GM12878 (cell line): ENCODE measurements around the gene KLRF1. TPM values are rescaled to one million over a fixed set of nuclear protein-coding genes. Genes with fewer than 3 reads are reported as not detected.

ENCODE experiments used
- ATAC-seq: fragments of 200-7000 bp; cut with Tn5 transposase; 3 replicates; pipeline ENCODE4 v1.9.1; 2020; ENCODE audit warnings: mild to moderate bottlenecking, moderate library complexity
- BruUV-seq: library from RNA; stranded (reverse); fragments of 400-500 nt; replicated peaks from 2 replicates; lab custom pipeline; 2021; lab: Mats Ljungman, UMichigan
- CTCF ChIA-PET: fragments of 300-600 bp; sonication (Branson Sonifier 250); formaldehyde crosslinking; extraction: SDS; loops from one replicate; lab custom pipeline; 2021; ENCODE audit warnings: inconsistent platforms; lab: Yijun Ruan, JAX
- POLR2A ChIA-PET: fragments of 350-600 bp; formaldehyde crosslinking; extraction: SDS; loops from one replicate; lab custom pipeline; 2021; ENCODE audit warnings: inconsistent platforms; lab: Charles Lee
- RAD21 ChIA-PET: fragments of 300-600 bp; sonication (Branson Sonifier 250); formaldehyde crosslinking; loops from one replicate; lab custom pipeline; 2023; ENCODE audit warnings: antibody characterized with exemption; ENCODE audit not compliant: unreplicated experiment; lab: Charles Lee
- SMC1A ChIA-PET: fragments of 300-600 bp; sonication (Branson Sonifier 250); formaldehyde crosslinking; loops from one replicate; lab custom pipeline; 2023; ENCODE audit not compliant: unreplicated experiment, uncharacterized antibody; lab: Charles Lee
- DNase-seq: peaks from one replicate; pipeline ENCODE4 v3.0.0-alpha.2; 2011; ENCODE audit warnings: low read depth, low spot score
- FAIRE-seq: peaks from 3 replicates; lab custom pipeline; 2011; peaks lifted over from hg19 to GRCh38; lab: Jason Lieb, UNC
- H2AFZ ChIP-seq: 2 replicates; pipeline ENCODE4 v1.6.0; 2011; ENCODE audit warnings: low read depth, low read length, control low read depth; ENCODE audit not compliant: control insufficient read depth
- H3K27ac ChIP-seq: 2 replicates; pipeline ENCODE4 v1.5.1; 2011; ENCODE audit warnings: control low read depth; ENCODE audit not compliant: control insufficient read depth, insufficient read depth
- H3K27me3 ChIP-seq, 2 experiments: replicated peaks in 1 of 2; 2 replicates each; pipeline versions ENCODE4 v1.6.0 to v1.6.1; 2011; ENCODE audit warnings: low read length in 1 of 2; ENCODE audit not compliant: control insufficient read depth in 2 of 2, insufficient read depth in 2 of 2
- H3K36me3 ChIP-seq, 2 experiments: 2 replicates each; pipeline ENCODE4 v1.5.1; 2011; ENCODE audit warnings: low read length in 1 of 2; ENCODE audit not compliant: control insufficient read depth in 2 of 2, insufficient read depth in 2 of 2
- H3K4me1 ChIP-seq: 2 replicates; pipeline ENCODE4 v1.6.1; 2011; ENCODE audit warnings: mild to moderate bottlenecking, low read length, moderate library complexity, mixed read lengths; ENCODE audit not compliant: control insufficient read depth, insufficient read depth
- H3K4me2 ChIP-seq: 2 replicates; pipeline ENCODE4 v1.6.0; 2011; ENCODE audit warnings: control low read depth; ENCODE audit not compliant: control insufficient read depth, insufficient read depth
- H3K4me3 ChIP-seq: fragments of 200-600 bp; sonication (generic); 2 replicates; pipeline ENCODE4 v1.5.1; 2016
- H3K79me2 ChIP-seq: 2 replicates; pipeline ENCODE4 v1.6.0; 2011; ENCODE audit warnings: low read length; ENCODE audit not compliant: control insufficient read depth, insufficient read depth
- H3K9ac ChIP-seq: 2 replicates; pipeline ENCODE4 v1.8.0; 2011; ENCODE audit warnings: low read length, control low read depth, mixed read lengths; ENCODE audit not compliant: control insufficient read depth, insufficient read depth
- H3K9me3 ChIP-seq: replicated peaks from 3 replicates; pipeline ENCODE4 v1.5.1; 2011; ENCODE audit warnings: mild to moderate bottlenecking, low read length; ENCODE audit not compliant: control insufficient read depth, insufficient read depth
- H4K20me1 ChIP-seq: 2 replicates; pipeline ENCODE4 v1.6.0; 2011; ENCODE audit not compliant: control insufficient read depth, insufficient read depth
- CEBPZ ChIP-seq: fragments of 150-350 bp; IDR thresholded peaks from 2 replicates; pipeline ENCODE4 v1.6.1; 2016; ENCODE audit warnings: low read depth, low read length
- CHD4 ChIP-seq: fragments of 200-600 bp; sonication (generic); IDR thresholded peaks from 2 replicates; pipeline ENCODE4 v1.6.1; 2016; ENCODE audit warnings: mild to moderate bottlenecking
- E2F4 ChIP-seq: IDR thresholded peaks from 2 replicates; pipeline ENCODE4 v1.6.1; 2012; ENCODE audit warnings: low read depth, low read length, improper control_type of control experiment
- EED ChIP-seq: sonication (generic); IDR thresholded peaks from 2 replicates; pipeline ENCODE4 v1.6.1; 2016; ENCODE audit warnings: antibody characterized with exemption, low read depth
- EGR1 ChIP-seq, 2 experiments: IDR thresholded peaks; 1 replicate in 1 of 2; 2 replicates in 1 of 2; pipeline ENCODE4 v1.6.1; 2011 to 2012; ENCODE audit warnings: low read depth in 2 of 2, low read length in 2 of 2, borderline replicate concordance in 1 of 2, mild to moderate bottlenecking in 1 of 2, moderate library complexity in 1 of 2
- ETV6 ChIP-seq, 2 experiments: fragments of 450-650 bp in 1 of 2; IDR thresholded peaks in 1 of 2; conservative IDR thresholded peaks in 1 of 2; 2 replicates each; pipeline ENCODE4 v1.6.1; 2014; ENCODE audit warnings: antibody characterized with exemption in 1 of 2, borderline replicate concordance in 1 of 2, low read depth in 1 of 2, mild to moderate bottlenecking in 1 of 2, moderate library complexity in 1 of 2
- IKZF2 ChIP-seq, 2 experiments: fragments of 450-650 bp; IDR thresholded peaks; 2 replicates each; pipeline ENCODE4 v1.6.1; 2017; ENCODE audit warnings: mild to moderate bottlenecking in 2 of 2, moderate library complexity in 2 of 2
- MEF2A ChIP-seq: IDR thresholded peaks from 2 replicates; pipeline ENCODE4 v1.6.1; 2011; ENCODE audit warnings: low read depth, mild to moderate bottlenecking, low read length, moderate library complexity; ENCODE audit not compliant: insufficient read depth
- MEF2B ChIP-seq: fragments of 450-650 bp; IDR thresholded peaks from 2 replicates; pipeline ENCODE4 v1.6.1; 2018; ENCODE audit warnings: mild to moderate bottlenecking, moderate library complexity; ENCODE audit not compliant: partially characterized antibody, poor library complexity, severe bottlenecking
- MYB ChIP-seq: fragments of 150-350 bp; IDR thresholded peaks from 2 replicates; pipeline ENCODE4 v1.6.1; 2014; ENCODE audit warnings: mild to moderate bottlenecking, low read depth, low read length, borderline replicate concordance
- NFYB ChIP-seq: IDR thresholded peaks from 2 replicates; pipeline ENCODE4 v1.6.1; 2011; ENCODE audit warnings: low read depth, mild to moderate bottlenecking, low read length, improper control_type of control experiment, moderate library complexity; ENCODE audit not compliant: insufficient read depth
- SUZ12 ChIP-seq: fragments of 200-600 bp; sonication (generic); IDR thresholded peaks from one replicate; pipeline ENCODE4 v1.6.1; 2018; ENCODE audit warnings: antibody characterized with exemption, mild to moderate bottlenecking; ENCODE audit not compliant: unreplicated experiment
- TARDBP ChIP-seq: IDR thresholded peaks from 2 replicates; pipeline ENCODE4 v1.6.1; 2016; ENCODE audit warnings: borderline replicate concordance
- YBX1 ChIP-seq: fragments of 450-650 bp; IDR thresholded peaks from 2 replicates; pipeline ENCODE4 v1.6.1; 2016; ENCODE audit warnings: antibody characterized with exemption
- WGBS: methylation state at CpG from one replicate; pipeline ENCODE4 v1.1.6; 2016; ENCODE audit warnings: low lambda C conversion rate; ENCODE audit not compliant: insufficient replicate concordance, insufficient coverage; ENCODE audit errors: missing lambda C conversion rate; 5-methylcytosine and 5-hydroxymethylcytosine counted together
- in situ Hi-C: fragments of 300-500 bp; cut with MboI; formaldehyde crosslinking; loops from 9 replicates; pipeline ENCODE4 v1.14.3; 2018; ENCODE audit warnings: mixed read lengths
- intact Hi-C: fragments of 100-400 bp; cut with micrococcal nuclease; formaldehyde crosslinking; loops from one replicate; pipeline ENCODE4 v1.14.2; 2022; ENCODE audit not compliant: unreplicated experiment
- polyA plus RNA-seq, 11 experiments: library from polyadenylated mRNA; depleted of rRNA in 4 of 11; unstranded in 6 of 11; stranded (reverse) in 5 of 11; fragments of >200 nt; fragmentation: Nextera tagmentation in 4 of 11; fragmentation: Illumina TruSeq in 1 of 11; extraction: Ambion mirVana in 4 of 11; extraction: Trizol in 1 of 11; gene quantifications; 1 replicate in 1 of 11; 2 replicates in 10 of 11; pipeline versions ENCODE4 v1.2.1 to v1.2.3, GENCODE V29; 2011 to 2016; ENCODE audit warnings: inconsistent platforms in 2 of 11, missing spikeins in 2 of 11, low read depth in 1 of 11
- total RNA-seq, 4 experiments: library from RNA; depleted of rRNA in 3 of 4; stranded (reverse); fragments of >200 nt in 3 of 4; fragmentation: Illumina TruSeq in 1 of 4; extraction: Trizol in 1 of 4; gene quantifications; 2 replicates each; pipeline versions ENCODE4 v1.2.1 to v1.2.3, GENCODE V29; 2013 to 2021

The KLRF1 gene
- total and polyA plus RNA-seq, 10 of the 15 experiments (the other 5 are each of a cell fraction or from before 2014, with no cell fraction given), result 0.13 to 2.0 (median 0.18) TPM; not detected in 6

- Histone ChIP-seq H3K4me1 (no peaks in the 10 kb centered on the region), H3K9me3 (no peaks in the 10 kb centered on the region), H3K4me3 (no peak overlapping the region), H3K79me2 (no peaks in the 10 kb centered on the region), H3K27ac (no peak overlapping the region), H4K20me1 (no peaks in the 10 kb centered on the region), H3K9ac (no peak overlapping the region), H3K27me3 (no peaks in the 10 kb centered on the region), H2AFZ (no peak overlapping the region), H3K36me3 (no peaks in the 10 kb centered on the region), H3K4me2 (no peak overlapping the region)
- POLR2A ChIA-PET, result no interaction called here
- intact Hi-C loops (no loop called here), in situ Hi-C loops (no loop called here)
- CTCF ChIA-PET, result interaction anchor here (0.7 to 1.5 kb wide), 9 partner anchors 9 to 110 kb away, joined by 3 to 5 read pairs (median 4); no protein-coding TSS in a partner anchor
- FAIRE-seq (no peak), DNase-seq (no peak), ATAC-seq (no peak)
- BruUV-seq, result no TSS peak
- RAD21 ChIA-PET, result no interaction called here
- 59% methylated on average over 5 of the region's 5 CpGs for WGBS
- TF ChIP-seq NFYB, result no peak
- TF ChIP-seq EGR1 (IDR thresholded peaks at IDR 0.05; ENCODE audit: borderline replicate concordance in 1 of 2, low read depth in 2 of 2, low read length in 2 of 2), result no peak
- TF ChIP-seq MEF2A, result no peak
- SMC1A ChIA-PET, result interaction anchor here (1.1 to 1.5 kb wide), 3 partner anchors 15 to 97 kb away, joined by 3 to 4 read pairs (median 3); no protein-coding TSS in a partner anchor
Observed at GRCh38 chr12:9829982-9830381, 2.7 kb downstream of the KLRF1 start.

DNA sequence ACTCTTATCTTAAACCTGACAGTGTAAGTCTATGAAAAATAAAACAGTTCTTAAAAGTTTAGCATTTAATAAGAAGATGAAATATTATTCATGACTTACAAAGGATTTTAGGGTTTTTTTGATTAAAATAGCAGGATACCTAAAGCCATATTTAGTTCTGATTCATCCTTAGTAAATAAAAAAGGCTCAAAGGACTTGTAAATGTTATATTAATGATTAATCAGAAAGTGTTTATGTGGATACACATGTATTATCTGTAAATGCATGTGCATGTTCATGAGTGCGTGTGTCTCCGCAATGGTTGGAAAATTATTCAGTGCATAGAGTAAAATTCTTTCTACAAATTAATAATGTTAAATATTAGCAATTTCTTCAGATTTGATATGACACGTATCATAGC, 4.4 kb downstream of the KLRF1 start:
- H3K9me3 ChIP-seq, result no peaks in the 10 kb centered on the region
- DNase-seq, result no peak
- no peaks in the 10 kb centered on the region for H3K79me2 ChIP-seq
- in situ Hi-C loops, result no loop called here
- H3K36me3 ChIP-seq, result no peaks in the 10 kb centered on the region
- no peak overlapping the region for H3K4me3 ChIP-seq
- no peak overlapping the region for H3K4me2 ChIP-seq
- no peak overlapping the region for H3K27ac ChIP-seq
- ChIA-PET RAD21 (no interaction called here), CTCF (no interaction called here), SMC1A (no interaction called here), POLR2A (no interaction called here)
- FAIRE-seq, result no peak
- H3K9ac ChIP-seq, result no peak overlapping the region
- no peak for ATAC-seq
- no peaks in the 10 kb centered on the region for H3K27me3 ChIP-seq
- H3K4me1 ChIP-seq, result no peaks in the 10 kb centered on the region
- WGBS, result 46% methylated on average over 3 of the region's 3 CpGs
- H4K20me1 ChIP-seq, result no peaks in the 10 kb centered on the region
- intact Hi-C loops, result no loop called here
- H2AFZ ChIP-seq, result no peak overlapping the region
- BruUV-seq, result no TSS peak
- no peak for TF ChIP-seq CHD4
- TF ChIP-seq MEF2B, result no peak
- TF ChIP-seq SUZ12, result no peak
- no peak for TF ChIP-seq YBX1
- TF ChIP-seq CEBPZ, result no peak
- no peak for TF ChIP-seq EED
- TF ChIP-seq MYB, result no peak
- TF ChIP-seq ETV6 (conservative IDR thresholded peaks at IDR 0.05 in 1 of 2, IDR thresholded peaks at IDR 0.05 in 1 of 2; ENCODE audit: borderline replicate concordance in 1 of 2, low read depth in 1 of 2), result no peak
- TF ChIP-seq TARDBP, result no peak
- no peak for TF ChIP-seq E2F4
- TF ChIP-seq IKZF2 (IDR thresholded peaks at IDR 0.05), result no peak
